A549 (cell line): Measurements from ENCODE around the gene ABL1.

Source experiments
- BCL3 ChIP-seq: fragments of >200 bp; sonication (Bioruptor Twin); formaldehyde crosslinking; IDR thresholded peaks from 3 replicates; pipeline ENCODE4 v1.6.1; 2016
- BHLHE40 ChIP-seq: IDR thresholded peaks from 2 replicates; pipeline ENCODE4 v1.6.1; 2012; ENCODE audit warnings: low read depth, low read length, inconsistent platforms
- CTCF ChIP-seq: fragments of >200 bp; sonication (Bioruptor Twin); formaldehyde crosslinking; IDR thresholded peaks from 3 replicates; pipeline ENCODE4 v1.5.1; 2016
- FOSL2 ChIP-seq, 2 experiments: fragments of 450-650 bp in 1 of 2; fragments of >200 bp in 1 of 2; sonication (Bioruptor Twin) in 1 of 2; formaldehyde crosslinking; IDR thresholded peaks; 2 replicates each; pipeline versions ENCODE4 v1.5.0 to v1.6.1; 2016 to 2020; ENCODE audit warnings: mild to moderate bottlenecking in 1 of 2, moderate library complexity in 1 of 2
- MAX ChIP-seq: IDR thresholded peaks from 2 replicates; pipeline ENCODE4 v1.6.1; 2012
- PHF8 ChIP-seq: fragments of 200-600 bp; sonication (generic); IDR thresholded peaks from 2 replicates; pipeline ENCODE4 v1.6.1; 2016; ENCODE audit warnings: low read depth, mild to moderate bottlenecking, antibody characterized with exemption, moderate library complexity, borderline replicate concordance
- RFX5 ChIP-seq: fragments of 450-650 bp; IDR thresholded peaks from 2 replicates; pipeline ENCODE4 v1.7.1; 2014; ENCODE audit warnings: antibody characterized with exemption, mild to moderate bottlenecking, moderate library complexity

GRCh38 chr9:130915096-130915447 lies 80.0 kb downstream of the ABL1 start:
- TF ChIP-seq CTCF: no peak
- no peak for TF ChIP-seq BHLHE40
- no peak for TF ChIP-seq PHF8
- no peak for TF ChIP-seq FOSL2 (IDR thresholded peaks at IDR 0.05)
- TF ChIP-seq FOSL2 (CRISPR knock-in tag; IDR thresholded peaks at IDR 0.05): no peak
- no peak for TF ChIP-seq BCL3
- TF ChIP-seq RFX5: no peak
- TF ChIP-seq MAX: no peak
